Measurements from ENCODE around the gene GNG13. TPM values are rescaled to one million over a fixed set of nuclear protein-coding genes. Genes with fewer than 3 reads are reported as not detected.

GNG13 gene
- total and polyA plus RNA-seq, 7 donors: not detected

DNA sequence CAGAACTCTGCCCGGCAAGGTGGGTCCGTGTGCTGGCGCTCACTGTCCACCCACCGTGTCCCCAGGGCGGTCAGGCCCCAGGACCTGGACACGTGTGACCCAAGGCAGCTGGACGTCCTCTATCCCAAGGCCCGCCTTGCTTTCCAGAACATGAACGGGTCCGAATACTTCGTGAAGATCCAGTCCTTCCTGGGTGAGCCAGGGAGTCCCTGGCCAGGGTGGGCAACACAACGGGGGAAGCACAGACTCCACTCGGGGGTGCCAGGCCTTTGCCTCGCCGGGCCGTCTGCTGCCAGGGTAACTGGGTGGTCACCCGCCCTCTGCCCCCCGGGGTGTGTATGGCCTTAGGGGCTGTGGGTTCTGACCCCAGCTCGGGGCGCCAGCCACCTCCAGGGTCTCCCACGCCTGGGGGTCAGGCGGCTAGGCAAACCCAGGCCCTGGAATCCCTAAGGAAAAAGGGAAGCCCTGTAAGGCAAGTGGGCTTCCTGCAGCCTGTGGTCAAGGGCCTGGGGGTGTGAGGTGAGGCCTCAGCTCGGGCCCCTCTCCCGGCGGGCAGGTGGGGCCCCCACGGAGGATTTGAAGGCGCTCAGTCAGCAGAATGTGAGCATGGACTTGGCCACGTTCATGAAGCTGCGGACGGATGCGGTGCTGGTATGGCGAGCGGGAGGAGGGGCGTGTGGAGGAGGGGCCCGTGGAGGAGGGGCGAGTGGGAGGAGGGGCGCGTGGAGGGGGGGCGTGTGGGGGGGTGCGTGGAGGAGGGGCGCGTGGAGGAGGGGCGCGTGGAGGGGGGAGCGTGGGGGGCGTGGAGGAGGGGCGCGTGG lies 33.5 kb downstream of the GNG13 start:
- intact Hi-C loops (cut with DNase I): no loop called here
- H3K9me3 ChIP-seq: no peaks in the 10 kb centered on the region
- H3K4me1 ChIP-seq: no peaks in the 10 kb centered on the region
- DNase-seq: no peak
- 48 to 62% (median 61%) methylated on average over 33 to 36 of the region's 48 CpGs for WGBS, 3 donors
- TF ChIP-seq, protein P1, sequence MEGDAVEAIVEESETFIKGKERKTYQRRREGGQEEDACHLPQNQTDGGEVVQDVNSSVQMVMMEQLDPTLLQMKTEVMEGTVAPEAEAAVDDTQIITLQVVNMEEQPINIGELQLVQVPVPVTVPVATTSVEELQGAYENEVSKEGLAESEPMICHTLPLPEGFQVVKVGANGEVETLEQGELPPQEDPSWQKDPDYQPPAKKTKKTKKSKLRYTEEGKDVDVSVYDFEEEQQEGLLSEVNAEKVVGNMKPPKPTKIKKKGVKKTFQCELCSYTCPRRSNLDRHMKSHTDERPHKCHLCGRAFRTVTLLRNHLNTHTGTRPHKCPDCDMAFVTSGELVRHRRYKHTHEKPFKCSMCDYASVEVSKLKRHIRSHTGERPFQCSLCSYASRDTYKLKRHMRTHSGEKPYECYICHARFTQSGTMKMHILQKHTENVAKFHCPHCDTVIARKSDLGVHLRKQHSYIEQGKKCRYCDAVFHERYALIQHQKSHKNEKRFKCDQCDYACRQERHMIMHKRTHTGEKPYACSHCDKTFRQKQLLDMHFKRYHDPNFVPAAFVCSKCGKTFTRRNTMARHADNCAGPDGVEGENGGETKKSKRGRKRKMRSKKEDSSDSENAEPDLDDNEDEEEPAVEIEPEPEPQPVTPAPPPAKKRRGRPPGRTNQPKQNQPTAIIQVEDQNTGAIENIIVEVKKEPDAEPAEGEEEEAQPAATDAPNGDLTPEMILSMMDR (IDR thresholded peaks at IDR 0.05): no peak
- peaks cover 0 to 40% (median 10%) of the 10 kb centered on the region in 3 donors for H3K27me3 ChIP-seq (ENCODE audit: insufficient read depth in 3 of 3, low read length in 2 of 3)
- H3K36me3 ChIP-seq (ENCODE audit: insufficient read depth in 1 of 2, low read depth in 1 of 2): no peaks in the 10 kb centered on the region
- H3K27ac ChIP-seq: no peak overlapping the region
- ATAC-seq: no peak
- H3K4me3 ChIP-seq: no peak overlapping the region

DNA sequence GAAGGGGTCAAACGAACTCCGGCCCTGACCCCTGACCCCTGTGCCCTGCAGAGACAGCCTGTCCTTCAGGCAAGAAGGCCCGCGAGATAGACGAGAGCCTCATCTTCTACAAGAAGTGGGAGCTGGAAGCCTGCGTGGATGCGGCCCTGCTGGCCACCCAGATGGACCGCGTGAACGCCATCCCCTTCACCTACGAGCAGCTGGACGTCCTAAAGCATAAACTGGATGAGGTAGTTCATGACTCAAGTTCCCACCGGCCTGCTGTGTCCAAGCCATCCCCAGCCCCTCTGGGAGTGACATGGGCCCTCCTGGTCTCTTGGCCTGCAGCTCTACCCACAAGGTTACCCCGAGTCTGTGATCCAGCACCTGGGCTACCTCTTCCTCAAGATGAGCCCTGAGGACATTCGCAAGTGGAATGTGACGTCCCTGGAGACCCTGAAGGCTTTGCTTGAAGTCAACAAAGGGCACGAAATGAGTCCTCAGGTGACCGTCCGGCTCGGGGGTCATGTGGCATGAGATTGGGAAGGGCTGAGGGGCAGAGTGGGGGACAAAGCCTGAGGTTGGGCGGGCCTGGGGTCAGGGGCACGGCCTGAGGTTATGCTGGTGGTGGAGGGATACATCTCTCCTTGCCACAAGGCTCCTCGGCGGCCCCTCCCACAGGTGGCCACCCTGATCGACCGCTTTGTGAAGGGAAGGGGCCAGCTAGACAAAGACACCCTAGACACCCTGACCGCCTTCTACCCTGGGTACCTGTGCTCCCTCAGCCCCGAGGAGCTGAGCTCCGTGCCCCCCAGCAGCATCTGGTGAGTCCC lies 34.3 kb downstream of the GNG13 start:
- Histone ChIP-seq H3K4me3 (no peak overlapping the region), H3K9me3 (no peaks in the 10 kb centered on the region), H3K27ac (no peak overlapping the region), H3K27me3 (ENCODE audit: insufficient read depth in 3 of 3, low read length in 2 of 3) (peaks cover 0 to 47% (median 10%) of the 10 kb centered on the region in 3 donors), H3K4me1 (no peaks in the 10 kb centered on the region), H3K36me3 (ENCODE audit: insufficient read depth in 1 of 2, low read depth in 1 of 2) (no peaks in the 10 kb centered on the region)
- DNase-seq (no peak), ATAC-seq (no peak)
- intact Hi-C loops (cut with DNase I): no loop called here
- TF ChIP-seq, protein P1 (IDR thresholded peaks at IDR 0.05): no peak
- WGBS, 3 donors: 77 to 83% (median 79%) methylated on average over 29 of the region's 29 CpGs

- no peak for ATAC-seq
- intact Hi-C loops (cut with DNase I): no loop called here
- TF ChIP-seq, protein P1 (IDR thresholded peaks at IDR 0.05): no peak
These were observed 35.1 kb downstream of the GNG13 start for GRCh38 chr16:765488-765865.

DNA sequence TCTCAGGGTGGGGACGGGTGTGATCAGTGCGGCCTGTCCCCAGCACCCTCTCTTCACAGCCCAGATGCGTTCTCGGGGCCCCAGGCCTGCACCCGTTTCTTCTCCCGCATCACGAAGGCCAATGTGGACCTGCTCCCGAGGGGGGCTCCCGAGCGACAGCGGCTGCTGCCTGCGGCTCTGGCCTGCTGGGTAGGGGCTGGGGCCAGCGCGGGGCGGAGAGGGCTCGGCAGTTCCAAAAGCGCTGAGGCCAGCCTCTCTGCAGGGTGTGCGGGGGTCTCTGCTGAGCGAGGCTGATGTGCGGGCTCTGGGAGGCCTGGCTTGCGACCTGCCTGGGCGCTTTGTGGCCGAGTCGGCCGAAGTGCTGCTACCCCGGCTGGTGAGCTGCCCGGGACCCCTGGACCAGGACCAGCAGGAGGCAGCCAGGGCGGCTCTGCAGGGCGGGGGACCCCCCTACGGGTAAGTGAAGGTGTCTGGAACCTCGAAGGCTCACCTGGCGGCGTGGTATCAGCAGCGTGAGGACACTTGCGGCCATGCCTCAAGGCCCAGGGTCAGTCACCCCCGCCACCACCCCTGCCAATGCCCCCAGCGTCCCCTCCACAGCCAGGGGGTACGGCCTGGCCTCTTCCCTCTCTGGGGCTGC lies 35.6 kb downstream of the GNG13 start:
- intact Hi-C loops (cut with DNase I): no loop called here
- H3K27me3 ChIP-seq (ENCODE audit: insufficient read depth in 3 of 3, low read length in 2 of 3): peaks cover 0 to 49% (median 12%) of the 10 kb centered on the region in 3 donors
- H3K9me3 ChIP-seq: no peaks in the 10 kb centered on the region
- DNase-seq (no peak), ATAC-seq (no peak)
- no peaks in the 10 kb centered on the region for H3K36me3 ChIP-seq (ENCODE audit: insufficient read depth in 1 of 2, low read depth in 1 of 2)
- WGBS, 3 donors: 75 to 81% (median 79%) methylated on average over 36 to 38 of the region's 38 CpGs
- H3K4me3 ChIP-seq: no peak overlapping the region
- H3K4me1 ChIP-seq: no peaks in the 10 kb centered on the region
- TF ChIP-seq, protein P1 (IDR thresholded peaks at IDR 0.05): no peak
- no peak overlapping the region for H3K27ac ChIP-seq

More at GRCh38 chr16:765488-765865, 35.1 kb downstream of the GNG13 start:
- Histone ChIP-seq H3K4me3 (no peak overlapping the region), H3K27ac (no peak overlapping the region), H3K4me1 (no peaks in the 10 kb centered on the region), H3K27me3 (ENCODE audit: insufficient read depth in 3 of 3, low read length in 2 of 3) (peaks cover 0 to 49% (median 10%) of the 10 kb centered on the region in 3 donors), H3K9me3 (no peaks in the 10 kb centered on the region), H3K36me3 (ENCODE audit: insufficient read depth in 1 of 2, low read depth in 1 of 2) (no peaks in the 10 kb centered on the region)
- no peak for DNase-seq
- 87 to 88% (median 88%) methylated on average over 28 to 29 of the region's 29 CpGs for WGBS, 3 donors

Measured in psoas muscle (tissue), 8 donors.